ENCODE results near the gene GALNT6. TPM values are rescaled to one million over a fixed set of nuclear protein-coding genes. Genes with fewer than 3 reads are reported as not detected.
A peak's percentile ranks its signal among the peaks of the same experiment; 100 is the strongest.

The GALNT6 gene
- total RNA-seq, 4 donors from 2014 or later, result 5.8 to 14.1 (median 9.3) TPM

- Histone ChIP-seq H3K4me3 (replicated peaks in 1 of 3) (no peak overlapping the region), H3K27me3 (no peaks in the 10 kb centered on the region), H3K36me3 (no peaks in the 10 kb centered on the region), H3K9me3 (no peaks in the 10 kb centered on the region), H3K27ac (no peak overlapping the region), H3K4me1 (peaks cover 14 to 18% of the 10 kb centered on the region in 2 donors)
- no peak for DNase-seq
- no peak for TF ChIP-seq POLR2A (IDR thresholded peaks at IDR 0.05)
- WGBS, 2 donors, result 70 to 90% methylated on average over 6 of the region's 6 CpGs
- intact Hi-C loops (cut with DNase I), result no loop called here
Observed at GRCh38 chr12:51383269-51383905, 7.8 kb downstream of the GALNT6 start.

GRCh38 chr12:51382173-51382572 lies 9.0 kb downstream of the GALNT6 start:
- no peaks in the 10 kb centered on the region for H3K27me3 ChIP-seq
- DNase-seq, result peak; percentile 35 to 46
- WGBS, 2 donors, result 73 to 81% methylated on average over 7 of the region's 7 CpGs
- no peaks in the 10 kb centered on the region for H3K36me3 ChIP-seq
- peaks cover 22 to 29% of the 10 kb centered on the region in 2 donors for H3K4me1 ChIP-seq
- H3K4me3 ChIP-seq (replicated peaks in 1 of 3), result no peak overlapping the region
- peak overlapping the region; percentile 43 to 66 (median 56) for H3K27ac ChIP-seq
- no peaks in the 10 kb centered on the region for H3K9me3 ChIP-seq
- TF ChIP-seq POLR2A (IDR thresholded peaks at IDR 0.05), result no peak
- TF ChIP-seq, protein P1, sequence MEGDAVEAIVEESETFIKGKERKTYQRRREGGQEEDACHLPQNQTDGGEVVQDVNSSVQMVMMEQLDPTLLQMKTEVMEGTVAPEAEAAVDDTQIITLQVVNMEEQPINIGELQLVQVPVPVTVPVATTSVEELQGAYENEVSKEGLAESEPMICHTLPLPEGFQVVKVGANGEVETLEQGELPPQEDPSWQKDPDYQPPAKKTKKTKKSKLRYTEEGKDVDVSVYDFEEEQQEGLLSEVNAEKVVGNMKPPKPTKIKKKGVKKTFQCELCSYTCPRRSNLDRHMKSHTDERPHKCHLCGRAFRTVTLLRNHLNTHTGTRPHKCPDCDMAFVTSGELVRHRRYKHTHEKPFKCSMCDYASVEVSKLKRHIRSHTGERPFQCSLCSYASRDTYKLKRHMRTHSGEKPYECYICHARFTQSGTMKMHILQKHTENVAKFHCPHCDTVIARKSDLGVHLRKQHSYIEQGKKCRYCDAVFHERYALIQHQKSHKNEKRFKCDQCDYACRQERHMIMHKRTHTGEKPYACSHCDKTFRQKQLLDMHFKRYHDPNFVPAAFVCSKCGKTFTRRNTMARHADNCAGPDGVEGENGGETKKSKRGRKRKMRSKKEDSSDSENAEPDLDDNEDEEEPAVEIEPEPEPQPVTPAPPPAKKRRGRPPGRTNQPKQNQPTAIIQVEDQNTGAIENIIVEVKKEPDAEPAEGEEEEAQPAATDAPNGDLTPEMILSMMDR (IDR thresholded peaks at IDR 0.05), result no peak
- intact Hi-C loops (cut with DNase I), result no loop called here

DNA sequence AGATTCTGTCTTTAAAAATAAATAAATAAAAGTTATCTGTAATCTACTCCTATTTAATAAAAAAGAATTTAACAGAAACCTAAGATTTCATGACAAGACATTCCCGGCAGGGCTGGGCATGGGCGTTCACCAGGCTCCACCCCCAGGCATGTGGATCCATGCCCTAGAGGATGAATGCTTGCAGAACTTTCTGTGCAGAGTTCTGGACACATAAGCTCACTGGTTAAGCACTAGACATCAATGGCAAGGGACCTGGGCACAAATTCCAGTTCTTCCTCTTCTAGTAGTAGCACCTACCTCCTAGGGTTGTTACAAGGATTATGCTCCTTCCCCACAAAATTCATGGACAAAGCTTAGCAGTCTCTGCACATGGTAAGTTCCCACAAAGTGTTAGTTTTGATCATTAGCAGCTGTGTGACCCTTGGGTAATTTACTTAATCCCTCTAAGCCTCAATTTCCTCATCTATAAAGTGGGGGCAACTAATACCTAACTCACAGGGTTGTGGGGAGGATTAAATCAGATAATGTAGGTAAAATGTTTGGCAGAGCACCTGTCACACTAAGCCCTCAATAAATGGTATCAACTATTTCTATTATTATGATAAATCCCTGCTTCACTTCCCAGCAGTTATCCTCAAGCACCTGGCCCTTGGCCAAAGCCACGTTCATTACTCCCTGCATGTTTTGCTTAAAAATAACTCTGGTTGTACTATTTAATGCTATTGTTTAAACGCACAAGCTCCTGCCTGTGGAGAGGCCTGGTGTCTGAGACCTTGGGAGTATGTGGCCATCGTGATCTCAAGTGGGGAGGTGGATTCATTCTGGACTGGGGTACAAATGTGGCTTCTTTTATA lies 9.8 kb downstream of the GALNT6 start:
- peak; percentile 87 to 93 for DNase-seq
- TF ChIP-seq, protein P1 (IDR thresholded peaks at IDR 0.05), result no peak
- no peak for TF ChIP-seq POLR2A (IDR thresholded peaks at IDR 0.05)
- intact Hi-C loops (cut with DNase I), result no loop called here
- Histone ChIP-seq H3K9me3 (no peaks in the 10 kb centered on the region), H3K27ac (peak overlapping the region; percentile 43 to 66 (median 56)), H3K4me1 (peaks cover 27 to 30% of the 10 kb centered on the region in 2 donors), H3K36me3 (no peaks in the 10 kb centered on the region), H3K27me3 (no peaks in the 10 kb centered on the region), H3K4me3 (replicated peaks in 1 of 3) (no peak overlapping the region)
- 37 to 41% methylated on average over 5 of the region's 5 CpGs for WGBS, 2 donors

- Histone ChIP-seq H3K36me3 (no peaks in the 10 kb centered on the region), H3K9me3 (no peaks in the 10 kb centered on the region), H3K27me3 (no peaks in the 10 kb centered on the region), H3K4me1 (peaks cover 40 to 41% of the 10 kb centered on the region in 2 donors), H3K4me3 (replicated peaks in 1 of 3) (no peak overlapping the region), H3K27ac (no peak overlapping the region)
- WGBS, 2 donors, result 98 to 100% methylated on average over 7 to 11 of the region's 11 CpGs
- no peak for TF ChIP-seq POLR2A (IDR thresholded peaks at IDR 0.05)
- TF ChIP-seq, protein P1 (IDR thresholded peaks at IDR 0.05), result no peak
- intact Hi-C loops (cut with DNase I), result no loop called here
- DNase-seq, result no peak
Observed at GRCh38 chr12:51379571-51379970, 11.6 kb downstream of the GALNT6 start.

GRCh38 chr12:51378749-51379148 lies 12.5 kb downstream of the GALNT6 start:
- H3K27ac ChIP-seq, result no peak overlapping the region
- no peaks in the 10 kb centered on the region for H3K27me3 ChIP-seq
- 83 to 100% methylated on average over 2 of the region's 2 CpGs for WGBS, 2 donors
- H3K36me3 ChIP-seq, result no peaks in the 10 kb centered on the region
- TF ChIP-seq, protein P1 (IDR thresholded peaks at IDR 0.05), result no peak
- TF ChIP-seq POLR2A (IDR thresholded peaks at IDR 0.05), result no peak
- DNase-seq, result no peak
- no peaks in the 10 kb centered on the region for H3K9me3 ChIP-seq
- intact Hi-C loops (cut with DNase I), result no loop called here
- H3K4me1 ChIP-seq, result peaks cover 45% of the 10 kb centered on the region in 2 donors
- no peak overlapping the region for H3K4me3 ChIP-seq (replicated peaks in 1 of 3)

All from thyroid gland (tissue), 4 donors.